Ishikawa (cell line): ENCODE data around the gene UPP1.

Experiments
- CEBPB ChIP-seq: IDR thresholded peaks from 2 replicates; pipeline ENCODE4 v1.6.1; 2012
- CREB1 ChIP-seq: IDR thresholded peaks from 2 replicates; pipeline ENCODE4 v1.6.1; 2012; ENCODE audit warnings: low read depth
- EGR1 ChIP-seq: IDR thresholded peaks from 2 replicates; pipeline ENCODE4 v1.6.1; 2012
- EP300 ChIP-seq: IDR thresholded peaks from 2 replicates; pipeline ENCODE4 v1.6.1; 2012; ENCODE audit warnings: borderline replicate concordance
- FOXM1 ChIP-seq: IDR thresholded peaks from 2 replicates; pipeline ENCODE4 v1.6.1; 2012; ENCODE audit warnings: low read depth, borderline replicate concordance
- NFIC ChIP-seq: IDR thresholded peaks from 2 replicates; pipeline ENCODE4 v1.6.1; 2012
- TAF1 ChIP-seq: IDR thresholded peaks from 2 replicates; pipeline ENCODE4 v1.6.1; 2012; ENCODE audit warnings: low read depth, mild to moderate bottlenecking
- YY1 ChIP-seq: IDR thresholded peaks from 2 replicates; pipeline ENCODE4 v1.6.1; 2012; ENCODE audit warnings: low read depth
- TF ChIP-seq, protein P1 (sequence below): IDR thresholded peaks from 2 replicates; pipeline ENCODE4 v1.6.1; 2012; ENCODE audit warnings: low read depth, mild to moderate bottlenecking
- TF ChIP-seq, protein P2 (sequence below): IDR thresholded peaks from 2 replicates; pipeline ENCODE4 v1.6.1; 2012

- no peak for TF ChIP-seq EGR1
- TF ChIP-seq YY1 = no peak
- TF ChIP-seq EP300 = no peak
- no peak for TF ChIP-seq NFIC
- TF ChIP-seq CEBPB = no peak
- no peak for TF ChIP-seq TAF1
- TF ChIP-seq, protein P1, sequence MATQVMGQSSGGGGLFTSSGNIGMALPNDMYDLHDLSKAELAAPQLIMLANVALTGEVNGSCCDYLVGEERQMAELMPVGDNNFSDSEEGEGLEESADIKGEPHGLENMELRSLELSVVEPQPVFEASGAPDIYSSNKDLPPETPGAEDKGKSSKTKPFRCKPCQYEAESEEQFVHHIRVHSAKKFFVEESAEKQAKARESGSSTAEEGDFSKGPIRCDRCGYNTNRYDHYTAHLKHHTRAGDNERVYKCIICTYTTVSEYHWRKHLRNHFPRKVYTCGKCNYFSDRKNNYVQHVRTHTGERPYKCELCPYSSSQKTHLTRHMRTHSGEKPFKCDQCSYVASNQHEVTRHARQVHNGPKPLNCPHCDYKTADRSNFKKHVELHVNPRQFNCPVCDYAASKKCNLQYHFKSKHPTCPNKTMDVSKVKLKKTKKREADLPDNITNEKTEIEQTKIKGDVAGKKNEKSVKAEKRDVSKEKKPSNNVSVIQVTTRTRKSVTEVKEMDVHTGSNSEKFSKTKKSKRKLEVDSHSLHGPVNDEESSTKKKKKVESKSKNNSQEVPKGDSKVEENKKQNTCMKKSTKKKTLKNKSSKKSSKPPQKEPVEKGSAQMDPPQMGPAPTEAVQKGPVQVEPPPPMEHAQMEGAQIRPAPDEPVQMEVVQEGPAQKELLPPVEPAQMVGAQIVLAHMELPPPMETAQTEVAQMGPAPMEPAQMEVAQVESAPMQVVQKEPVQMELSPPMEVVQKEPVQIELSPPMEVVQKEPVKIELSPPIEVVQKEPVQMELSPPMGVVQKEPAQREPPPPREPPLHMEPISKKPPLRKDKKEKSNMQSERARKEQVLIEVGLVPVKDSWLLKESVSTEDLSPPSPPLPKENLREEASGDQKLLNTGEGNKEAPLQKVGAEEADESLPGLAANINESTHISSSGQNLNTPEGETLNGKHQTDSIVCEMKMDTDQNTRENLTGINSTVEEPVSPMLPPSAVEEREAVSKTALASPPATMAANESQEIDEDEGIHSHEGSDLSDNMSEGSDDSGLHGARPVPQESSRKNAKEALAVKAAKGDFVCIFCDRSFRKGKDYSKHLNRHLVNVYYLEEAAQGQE = no peak
- TF ChIP-seq, protein P2, sequence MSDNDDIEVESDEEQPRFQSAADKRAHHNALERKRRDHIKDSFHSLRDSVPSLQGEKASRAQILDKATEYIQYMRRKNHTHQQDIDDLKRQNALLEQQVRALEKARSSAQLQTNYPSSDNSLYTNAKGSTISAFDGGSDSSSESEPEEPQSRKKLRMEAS = no peak
- no peak for TF ChIP-seq CREB1
- no peak for TF ChIP-seq FOXM1
These were observed 21.0 kb downstream of the UPP1 start for GRCh38 chr7:48109848-48110663.
